ENCODE data around the gene CDH7. TPM values are rescaled to one million over a fixed set of nuclear protein-coding genes. Genes with fewer than 3 reads are reported as not detected.

The CDH7 gene
- total RNA-seq, 2 donors from 2014 or later, result not detected

- Histone ChIP-seq H3K27ac (no peak overlapping the region), H3K4me1 (no peaks in the 10 kb centered on the region), H3K36me3 (no peaks in the 10 kb centered on the region), H3K9me3 (no peaks in the 10 kb centered on the region), H3K4me3 (no peak overlapping the region), H3K27me3 (no peaks in the 10 kb centered on the region)
- TF ChIP-seq CTCF (IDR thresholded peaks at IDR 0.05), result peak in 1 of 2 donors; percentile 47
- DNase-seq (ENCODE audit: low spot score), result no peak
Observed at GRCh38 chr18:65725251-65726050, 25.4 kb upstream of the CDH7 start.

GRCh38 chr18:65735155-65735554, 15.7 kb upstream of the CDH7 start:
- DNase-seq (ENCODE audit: low spot score), result no peak

GRCh38 chr18:65737471-65737955, 13.3 kb upstream of the CDH7 start:
- no peak overlapping the region for H3K4me3 ChIP-seq
- no peaks in the 10 kb centered on the region for H3K27me3 ChIP-seq
- no peak for TF ChIP-seq CTCF (IDR thresholded peaks at IDR 0.05)
- no peak overlapping the region for H3K27ac ChIP-seq
- no peak for DNase-seq (ENCODE audit: low spot score)
- no peaks in the 10 kb centered on the region for H3K4me1 ChIP-seq
- H3K9me3 ChIP-seq, result no peaks in the 10 kb centered on the region
- no peaks in the 10 kb centered on the region for H3K36me3 ChIP-seq

More at GRCh38 chr18:65735155-65735554, 15.7 kb upstream of the CDH7 start:
- no peaks in the 10 kb centered on the region for H3K36me3 ChIP-seq
- H3K4me1 ChIP-seq, result no peaks in the 10 kb centered on the region
- H3K4me3 ChIP-seq, result no peak overlapping the region
- no peaks in the 10 kb centered on the region for H3K27me3 ChIP-seq
- H3K27ac ChIP-seq, result no peak overlapping the region
- no peaks in the 10 kb centered on the region for H3K9me3 ChIP-seq
- TF ChIP-seq CTCF (IDR thresholded peaks at IDR 0.05), result no peak

- no peak for DNase-seq (ENCODE audit: low spot score)
- no peak overlapping the region for H3K27ac ChIP-seq
- H3K9me3 ChIP-seq, result no peaks in the 10 kb centered on the region
- no peaks in the 10 kb centered on the region for H3K36me3 ChIP-seq
- peaks cover 0 to 9% of the 10 kb centered on the region in 2 donors for H3K4me1 ChIP-seq
- no peak for TF ChIP-seq CTCF (IDR thresholded peaks at IDR 0.05)
- H3K27me3 ChIP-seq, result no peaks in the 10 kb centered on the region
- no peak overlapping the region for H3K4me3 ChIP-seq
Observed at GRCh38 chr18:65746936-65747335, 3.9 kb upstream of the CDH7 start.

GRCh38 chr18:65748321-65748720, 2.5 kb upstream of the CDH7 start:
- H3K27ac ChIP-seq, result no peak overlapping the region
- no peak overlapping the region for H3K4me3 ChIP-seq
- no peaks in the 10 kb centered on the region for H3K27me3 ChIP-seq
- no peaks in the 10 kb centered on the region for H3K36me3 ChIP-seq
- DNase-seq (ENCODE audit: low spot score), result no peak
- H3K4me1 ChIP-seq, result peaks cover 0 to 9% of the 10 kb centered on the region in 2 donors
- no peaks in the 10 kb centered on the region for H3K9me3 ChIP-seq
- TF ChIP-seq CTCF (IDR thresholded peaks at IDR 0.05), result no peak

Measured in right atrium auricular region (tissue), 2 donors.